Gastrocnemius medialis (tissue), 4 donors: ENCODE results near the gene PAX2.

Source experiments
- POLR2A ChIP-seq, 2 donors: fragments of 450-650 bp; IDR thresholded peaks; one replicate each; pipeline ENCODE4 v1.6.1; 2017; ENCODE audit warnings: antibody characterized with exemption in 2 of 2, mild to moderate bottlenecking in 2 of 2, moderate library complexity in 2 of 2
- TF ChIP-seq, protein P1 (sequence below), 5 experiments: fragments of 450-650 bp in 3 of 5; fragments of 200-600 bp in 2 of 5; sonication (generic) in 2 of 5; IDR thresholded peaks in 4 of 5; conservative IDR thresholded peaks in 1 of 5; 1 replicate in 4 of 5; 2 replicates in 1 of 5; pipeline ENCODE4 v1.5.1; 2016 to 2019; ENCODE audit warnings: antibody characterized with exemption in 5 of 5, mild to moderate bottlenecking in 3 of 5, moderate library complexity in 3 of 5

DNA sequence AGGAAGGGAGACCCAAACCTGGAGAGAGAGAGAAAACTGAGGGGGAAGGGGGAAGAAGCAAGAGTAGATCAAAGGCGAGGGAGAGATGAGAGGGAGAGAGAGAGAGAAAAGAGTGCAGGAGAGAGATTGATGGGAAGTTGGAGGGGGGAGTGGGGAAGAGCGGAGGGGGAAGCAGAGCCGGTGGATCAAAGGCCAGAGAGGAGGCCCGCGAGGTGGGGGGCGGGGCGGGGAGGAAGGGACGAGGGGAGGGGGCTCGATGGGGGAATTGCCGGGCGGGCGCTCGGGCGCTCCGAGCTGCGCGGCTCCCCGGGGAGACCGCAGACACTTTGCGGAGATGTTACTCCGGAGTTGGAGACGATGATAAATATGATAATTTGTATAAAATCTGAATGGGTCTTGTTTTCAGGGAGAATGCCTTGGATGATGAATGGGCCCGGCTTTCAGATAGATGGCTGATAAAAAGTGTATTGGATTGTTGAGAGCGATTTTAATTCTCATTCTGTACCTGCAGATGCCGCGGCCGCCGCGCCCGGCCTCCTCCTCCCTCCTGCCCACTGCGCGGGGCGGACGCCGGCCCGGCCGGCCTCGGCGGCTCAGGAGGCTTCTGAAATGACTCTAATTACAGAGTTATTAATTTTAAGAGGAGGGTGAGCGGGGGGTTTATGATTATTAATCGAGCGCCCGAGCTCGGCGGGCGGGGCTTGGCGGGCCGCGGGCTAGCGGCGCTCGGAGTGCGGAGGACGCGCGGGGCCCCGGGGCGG lies 21.4 kb upstream of the PAX2 start:
- TF ChIP-seq, protein P1, sequence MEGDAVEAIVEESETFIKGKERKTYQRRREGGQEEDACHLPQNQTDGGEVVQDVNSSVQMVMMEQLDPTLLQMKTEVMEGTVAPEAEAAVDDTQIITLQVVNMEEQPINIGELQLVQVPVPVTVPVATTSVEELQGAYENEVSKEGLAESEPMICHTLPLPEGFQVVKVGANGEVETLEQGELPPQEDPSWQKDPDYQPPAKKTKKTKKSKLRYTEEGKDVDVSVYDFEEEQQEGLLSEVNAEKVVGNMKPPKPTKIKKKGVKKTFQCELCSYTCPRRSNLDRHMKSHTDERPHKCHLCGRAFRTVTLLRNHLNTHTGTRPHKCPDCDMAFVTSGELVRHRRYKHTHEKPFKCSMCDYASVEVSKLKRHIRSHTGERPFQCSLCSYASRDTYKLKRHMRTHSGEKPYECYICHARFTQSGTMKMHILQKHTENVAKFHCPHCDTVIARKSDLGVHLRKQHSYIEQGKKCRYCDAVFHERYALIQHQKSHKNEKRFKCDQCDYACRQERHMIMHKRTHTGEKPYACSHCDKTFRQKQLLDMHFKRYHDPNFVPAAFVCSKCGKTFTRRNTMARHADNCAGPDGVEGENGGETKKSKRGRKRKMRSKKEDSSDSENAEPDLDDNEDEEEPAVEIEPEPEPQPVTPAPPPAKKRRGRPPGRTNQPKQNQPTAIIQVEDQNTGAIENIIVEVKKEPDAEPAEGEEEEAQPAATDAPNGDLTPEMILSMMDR (IDR thresholded peaks at IDR 0.05 in 4 of 5, conservative IDR thresholded peaks at IDR 0.05 in 1 of 5), result no peak
- no peak for TF ChIP-seq POLR2A (IDR thresholded peaks at IDR 0.05)
